Thoracic aorta endothelial cell (primary cell): ENCODE measurements around the gene PIK3AP1. TPM values are rescaled to one million over a fixed set of nuclear protein-coding genes. Genes with fewer than 3 reads are reported as not detected.

ENCODE experiments used
- small RNA-seq: library from RNA; depleted of rRNA; stranded (forward); fragments of <200 nt; gene quantifications from one replicate; pipeline ENCODE3, GENCODE V24; 2012
- total RNA-seq: library from RNA; depleted of rRNA; stranded (reverse); fragments of >200 nt; gene quantifications from 2 replicates; pipeline ENCODE4 v1.2.3, GENCODE V29; 2012

PIK3AP1 gene
- total RNA-seq: 0.40 and 0.65 TPM in 2 replicates

GRCh38 chr10:96720422-96721206, at the start of gene PIK3AP1:
Gene PIK3AP1 (minus strand): TSS chr10:96720514. CDS start chr10:96720394, 120 bp downstream.

GRCh38 chr10:96586419-96587263, 133.7 kb downstream of the PIK3AP1 start, which contains the start of gene TM9SF3:
Gene TM9SF3 (minus strand): TSS chr10:96587012. CDS start chr10:96586835, 177 bp downstream.

Small RNAs within 50 kb of the gene (small RNA-seq; reads per million reads assigned to genes)
- gene RNA5SP324 (not detected), gene RNU6-1274P (not detected)

Other genes starting within 250 kb of the PIK3AP1 start
- gene TLL2, start 206.6 kb downstream of the PIK3AP1 start, total RNA-seq: under 0.01 and 0.07 TPM in 2 replicates
- 172 and 201 TPM in 2 replicates for gene TM9SF3, start 133.5 kb downstream of the PIK3AP1 start, total RNA-seq
- gene LCOR, start 111.8 kb upstream of the PIK3AP1 start, total RNA-seq: 42.9 and 62.8 TPM in 2 replicates